NCI-H460 (cell line): ENCODE data around the gene SAAL1. TPM values are rescaled to one million over a fixed set of nuclear protein-coding genes. Genes with fewer than 3 reads are reported as not detected.
"Not testable (repeated sequence)": the region's sequence is repeated elsewhere in the genome, so short reads cannot be mapped to it uniquely, and the experiment has no call there.

ENCODE experiments used
- DNase-seq: peaks from one replicate; pipeline ENCODE4 v3.0.0-alpha.2; 2016; ENCODE audit warnings: low read depth; ENCODE audit errors: extremely low read depth
- polyA plus RNA-seq: library from polyadenylated mRNA; depleted of rRNA; stranded (reverse); fragments of >200 nt; gene quantifications from 2 replicates; pipeline ENCODE4 v1.2.3, GENCODE V29; 2014; cell fraction: nucleus; rRNA removed
- total RNA-seq: library from RNA; depleted of rRNA; stranded (reverse); fragments of >200 nt; shearing (Covaris generic); gene quantifications from 2 replicates; pipeline ENCODE4 v1.2.3, GENCODE V29; 2014; rRNA removed

Gene SAAL1
- 19.5 and 23.4 TPM in 2 replicates for total RNA-seq
- 26.6 and 43.4 TPM in 2 replicates for polyA plus RNA-seq

DNA sequence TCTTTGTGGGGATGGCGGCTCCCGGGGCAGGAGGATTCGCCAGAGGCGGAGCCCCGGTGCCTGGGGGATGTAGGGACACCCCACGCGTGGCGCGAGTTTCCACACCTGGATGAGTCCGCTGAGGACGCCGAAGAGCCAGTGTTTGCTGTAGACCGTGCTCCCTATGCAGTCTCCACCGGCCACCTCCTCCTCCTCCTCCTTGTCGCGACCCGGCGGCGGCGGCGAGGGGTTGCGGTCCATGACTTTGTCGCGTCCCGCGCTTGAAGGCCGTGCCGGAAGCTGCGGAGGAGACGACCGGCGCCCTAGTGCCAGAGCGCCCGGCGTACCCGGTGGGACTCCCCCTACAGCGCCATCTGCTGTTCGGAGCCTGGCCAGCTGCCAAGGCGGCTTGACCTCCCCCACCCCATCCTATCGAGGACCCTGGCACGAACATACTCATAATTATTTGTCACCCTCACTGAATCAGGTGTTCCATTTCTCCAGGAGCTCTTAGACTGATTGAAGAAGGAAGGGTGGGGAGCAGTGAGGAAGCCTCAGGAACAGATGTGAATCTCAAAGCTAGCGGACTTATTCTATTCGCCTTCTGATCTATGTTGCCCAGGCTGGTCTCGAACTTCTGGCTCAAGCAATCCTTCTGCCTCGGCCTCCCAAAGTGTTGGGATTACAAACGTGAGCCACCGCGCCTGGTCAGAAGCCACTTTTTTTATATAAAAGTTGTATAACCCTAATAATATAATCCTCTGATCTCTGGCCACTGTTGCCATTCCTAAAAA lies at the start of gene SAAL1:
Gene SAAL1, minus strand, starts transcription at position 281 of the 773 bp plus-strand sequence. Its CDS starts 41 bp downstream, at position 240.
- DNase-seq: peak; percentile 79

DNA sequence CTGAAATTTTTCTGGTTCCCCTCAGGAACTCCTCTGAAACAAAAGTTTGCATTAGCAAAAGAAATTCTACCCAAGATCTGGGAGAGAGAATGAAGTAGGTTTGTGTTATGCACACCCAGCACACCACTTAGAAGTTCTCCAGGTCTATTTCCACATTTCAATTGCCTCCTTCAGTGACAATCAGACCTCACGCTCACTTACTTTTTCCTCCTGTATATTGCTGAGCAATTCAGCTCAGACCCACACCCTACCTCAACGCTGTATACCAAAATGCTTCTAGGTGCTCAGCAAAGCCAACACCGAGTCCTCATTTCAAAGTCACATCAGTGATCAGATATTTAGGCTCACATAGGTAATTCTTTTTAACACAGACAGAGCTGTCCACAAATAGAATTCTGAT lies 45.7 kb upstream of the SAAL1 start:
- DNase-seq: no peak

GRCh38 chr11:18145837-18146236 lies 40.0 kb upstream of the SAAL1 start:
- no peak for DNase-seq

- no peak for DNase-seq
Observed at GRCh38 chr11:18145025-18145424, 39.1 kb upstream of the SAAL1 start.

DNA sequence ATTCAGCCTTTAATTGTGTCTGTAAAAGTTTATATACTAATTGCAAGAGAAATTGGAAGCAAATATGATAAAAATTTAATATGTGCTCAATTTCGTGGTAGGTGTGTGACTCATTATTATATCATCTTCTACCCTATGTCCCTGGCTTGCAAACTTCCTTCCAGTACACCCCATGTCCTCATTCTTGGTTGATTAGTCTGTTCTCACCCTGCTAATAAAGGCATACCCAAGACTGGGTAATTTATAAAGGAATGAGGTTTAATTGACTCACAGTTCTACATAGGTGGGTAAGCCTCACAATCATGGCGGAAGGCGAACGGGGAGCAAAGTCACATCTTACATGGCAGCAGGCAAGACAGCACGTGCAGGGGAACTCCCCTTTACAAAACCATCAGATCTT lies 38.4 kb upstream of the SAAL1 start:
- no peak for DNase-seq

GRCh38 chr11:18140145-18140544 lies 34.3 kb upstream of the SAAL1 start:
- no peak for DNase-seq

GRCh38 chr11:18137186-18137800 lies 31.4 kb upstream of the SAAL1 start:
- DNase-seq: no peak

DNA sequence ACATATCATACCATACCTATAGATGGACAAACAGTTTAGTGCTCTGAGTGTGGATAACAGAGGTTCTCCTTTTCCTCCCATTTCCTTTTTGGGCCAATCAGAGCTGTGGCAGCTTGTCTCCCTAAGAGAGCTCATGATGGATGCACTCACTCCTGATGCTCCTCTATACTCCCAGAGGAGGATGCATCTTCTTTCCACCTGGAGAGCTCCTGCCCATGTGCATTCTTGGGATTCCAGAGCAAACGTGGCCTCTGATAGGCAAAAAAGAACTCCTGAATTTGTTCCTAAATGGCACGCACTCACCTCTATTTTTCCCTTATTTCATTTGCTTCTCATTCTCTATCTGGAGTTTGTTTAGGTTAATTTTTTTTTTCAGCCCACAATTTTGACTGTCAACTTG lies 29.4 kb upstream of the SAAL1 start:
- DNase-seq: no peak

GRCh38 chr11:18132341-18132740 lies 26.5 kb upstream of the SAAL1 start, which contains the start of gene MRGPRX3:
TSS of gene MRGPRX3 (plus strand) at chr11:18132571. CDS start at chr11:18137203, 4,632 bp downstream.
- no peak for DNase-seq

- not testable (repeated sequence) for DNase-seq
Observed at GRCh38 chr11:18131115-18131514, 25.2 kb upstream of the SAAL1 start.

- DNase-seq: not testable (repeated sequence)
Observed at GRCh38 chr11:18121331-18121828, 15.5 kb upstream of the SAAL1 start.

DNA sequence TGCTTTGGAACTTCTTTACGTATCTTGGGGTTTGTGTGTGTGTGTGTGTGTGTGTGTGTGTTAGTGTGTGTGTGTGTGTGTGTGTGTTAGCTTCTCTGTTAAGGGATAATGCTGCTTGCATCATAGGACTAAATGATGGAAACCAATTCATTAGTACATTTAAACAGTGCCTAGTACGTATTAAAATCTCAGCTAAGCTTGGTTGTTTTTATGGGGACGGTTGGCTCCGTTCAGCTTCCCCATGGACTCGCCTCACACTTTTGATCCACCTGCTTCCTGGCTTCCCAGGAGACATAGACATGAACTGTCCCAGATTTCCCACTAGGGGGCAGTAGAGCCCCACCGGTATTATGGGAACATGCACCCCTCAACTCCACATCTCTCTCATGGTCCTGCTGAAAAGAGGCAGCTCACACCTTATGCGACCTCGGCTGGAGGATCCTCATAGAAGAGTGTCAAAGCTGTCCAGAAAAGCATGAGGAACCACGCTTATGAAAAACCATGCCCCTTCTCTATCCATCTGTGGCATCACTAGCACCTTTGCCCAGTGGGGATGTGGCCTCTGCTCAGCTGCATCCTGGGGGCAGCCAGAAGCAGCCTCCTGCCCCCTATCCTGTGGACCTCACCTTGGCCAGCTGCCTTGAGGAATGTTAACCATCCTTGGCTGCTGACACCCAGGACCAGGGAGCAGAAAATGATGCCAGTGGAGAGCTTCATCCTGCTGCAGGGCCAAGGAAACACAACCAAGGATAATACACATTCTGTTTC lies 9.7 kb upstream of the SAAL1 start:
- peak; percentile 58 for DNase-seq

DNA sequence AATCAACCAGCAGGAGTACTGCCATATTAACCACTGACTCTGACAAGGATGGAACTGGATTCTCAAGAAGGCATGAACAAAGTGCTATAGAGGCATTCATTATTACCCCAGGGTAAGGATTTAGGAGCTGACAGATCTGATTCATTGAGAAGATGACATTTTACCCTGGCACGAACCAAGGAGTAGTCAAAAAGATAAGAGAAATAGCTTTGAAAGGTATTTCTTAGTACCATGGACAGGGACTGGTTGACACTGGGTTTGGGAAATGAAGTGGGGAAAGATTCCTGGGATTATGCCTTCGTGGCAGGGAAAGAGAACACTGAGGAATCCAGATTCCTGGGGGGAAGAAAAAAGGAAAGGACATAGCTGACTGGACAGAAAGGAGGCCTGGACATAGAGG lies 5.1 kb upstream of the SAAL1 start:
- no peak for DNase-seq

GRCh38 chr11:18108254-18108653 lies 2.4 kb upstream of the SAAL1 start:
- DNase-seq: no peak

DNA sequence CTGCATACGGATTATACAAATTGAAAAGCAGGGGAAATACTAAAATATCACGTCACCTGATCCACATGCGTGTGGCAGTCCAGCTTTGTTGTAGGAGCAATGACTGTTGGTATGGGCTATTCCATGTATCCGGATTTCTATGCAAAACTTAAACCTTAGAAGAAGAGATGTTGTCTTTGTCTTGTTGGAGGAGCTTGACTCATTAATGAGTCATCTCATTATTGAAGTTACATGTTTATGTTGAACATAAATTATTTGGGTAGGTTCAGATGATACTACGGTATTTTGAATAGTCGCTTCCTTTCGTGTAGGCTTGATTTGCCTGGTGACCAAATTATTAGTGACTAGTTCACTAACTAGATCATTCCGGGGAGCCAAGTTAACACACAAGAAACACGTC lies 806 bp upstream of the SAAL1 start:
- no peak for DNase-seq

DNA sequence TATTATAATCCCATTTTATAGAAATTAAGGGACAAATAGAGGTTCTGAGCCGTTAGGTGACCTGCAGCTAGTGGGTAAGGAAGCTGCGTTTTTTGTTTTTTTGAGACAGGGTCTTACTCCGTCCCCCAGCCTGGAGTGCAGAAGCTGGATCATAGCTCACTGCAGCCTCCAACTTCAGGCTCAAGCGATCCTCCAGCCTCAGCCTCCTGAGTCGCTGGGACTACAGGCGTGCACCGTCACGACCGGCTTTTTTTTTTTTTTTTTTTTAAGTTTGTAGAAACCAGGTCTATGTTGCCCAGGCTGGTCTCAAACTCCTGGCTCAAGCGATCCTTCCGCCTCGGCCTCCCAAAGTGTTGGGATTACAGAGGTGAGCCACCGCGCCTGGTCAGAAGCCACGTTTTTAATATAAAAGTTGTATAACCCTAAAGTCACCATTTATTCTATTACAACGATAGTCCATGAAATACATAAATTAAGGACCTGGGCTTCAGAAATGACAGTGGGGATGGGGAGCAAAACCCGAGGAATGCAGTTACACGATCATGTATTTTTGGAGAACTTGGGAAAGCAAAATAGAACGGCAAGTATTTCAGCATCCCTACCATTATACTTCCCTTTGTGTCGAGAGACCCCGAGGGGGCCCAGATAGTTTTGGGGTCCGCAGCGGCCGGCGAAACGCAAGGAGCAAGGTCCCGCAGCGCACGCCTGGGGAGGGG lies 638 bp downstream of the SAAL1 start:
- DNase-seq: no peak

DNA sequence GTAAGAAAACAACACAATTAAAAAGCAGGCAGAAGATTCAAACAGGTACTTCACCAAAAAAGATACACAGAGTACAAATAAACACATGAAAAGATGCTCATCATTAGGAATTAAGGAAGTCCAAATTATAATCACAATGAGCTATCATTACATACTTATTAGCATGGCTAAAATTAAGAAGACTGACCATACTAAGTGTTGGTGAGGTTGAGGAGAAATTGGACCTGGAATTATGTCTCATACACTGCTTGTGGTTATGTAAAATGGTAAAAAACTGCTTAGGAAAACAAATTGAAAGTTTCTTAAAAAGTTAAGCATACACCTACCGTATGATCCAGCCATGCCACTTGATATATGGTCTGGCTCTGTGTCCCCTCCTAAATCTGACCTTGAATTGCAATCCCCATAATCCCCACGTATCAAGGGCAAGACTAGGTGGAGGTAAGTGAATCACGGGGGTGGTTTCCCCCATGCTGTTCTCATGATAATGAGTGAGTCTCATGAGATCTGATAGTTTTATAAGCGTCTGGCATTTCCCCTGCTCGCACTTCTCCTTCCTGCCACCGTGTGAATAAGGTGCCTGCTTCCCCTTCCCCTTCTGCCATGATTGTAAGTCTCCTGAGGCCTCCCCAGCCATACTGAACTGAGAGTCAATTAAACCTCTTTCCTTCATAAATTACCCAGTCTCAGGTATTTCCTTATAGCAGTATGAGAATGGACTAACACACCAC lies 4.8 kb downstream of the SAAL1 start:
- no peak for DNase-seq

- no peak for DNase-seq
Observed at GRCh38 chr11:18093959-18094358, 11.9 kb downstream of the SAAL1 start.

GRCh38 chr11:18091731-18092130 lies 14.2 kb downstream of the SAAL1 start:
- DNase-seq: no peak

DNA sequence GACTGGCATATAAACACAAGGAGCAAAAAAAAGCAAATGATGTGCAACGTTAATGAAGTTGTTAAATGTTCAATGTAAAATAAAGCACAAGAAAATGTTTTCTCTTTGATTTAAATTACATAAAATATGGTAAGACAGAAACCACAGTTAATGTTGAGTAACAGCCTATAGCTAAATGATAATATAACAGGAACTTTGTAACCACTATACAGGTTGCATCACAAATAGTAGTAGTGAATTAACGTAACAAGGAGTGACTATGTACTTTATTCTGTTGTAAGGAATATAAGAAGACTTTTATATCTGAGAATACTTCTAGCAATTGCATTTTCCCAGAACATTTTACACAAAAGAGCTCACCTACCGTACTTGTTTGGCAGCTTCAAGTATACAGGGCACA lies 16.9 kb downstream of the SAAL1 start:
- no peak for DNase-seq
